Amniotic stem cell (primary cell): Measurements from ENCODE around the gene SRRM3.
"Not testable (repeated sequence)": the region's sequence is repeated elsewhere in the genome, so short reads cannot be mapped to it uniquely, and the experiment has no call there.

ENCODE experiments used
- DNase-seq: peaks from one replicate; lab custom pipeline; 2025; lab: John Stamatoyannopoulos, UW

Gene SRRM3

DNA sequence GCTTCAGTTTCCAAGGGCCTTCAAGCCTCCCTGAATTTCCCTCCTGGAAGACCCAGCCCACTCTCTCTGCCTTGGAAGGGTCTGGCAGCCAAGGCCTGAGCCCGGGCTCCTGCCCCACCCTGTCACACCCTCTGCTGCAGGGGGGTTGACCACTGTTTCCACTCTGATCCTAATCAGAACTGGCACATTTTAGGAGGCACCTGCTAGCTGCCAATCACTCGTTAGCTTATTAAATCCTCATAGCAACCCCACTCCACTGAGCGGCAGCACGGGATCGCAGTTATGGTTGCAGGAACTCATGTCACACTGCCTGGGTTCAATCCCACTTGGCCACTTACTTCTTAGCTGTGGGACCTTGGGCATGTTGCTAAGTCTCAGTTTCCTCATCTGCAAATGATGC lies 113.7 kb downstream of the SRRM3 start:
- no peak for DNase-seq

DNA sequence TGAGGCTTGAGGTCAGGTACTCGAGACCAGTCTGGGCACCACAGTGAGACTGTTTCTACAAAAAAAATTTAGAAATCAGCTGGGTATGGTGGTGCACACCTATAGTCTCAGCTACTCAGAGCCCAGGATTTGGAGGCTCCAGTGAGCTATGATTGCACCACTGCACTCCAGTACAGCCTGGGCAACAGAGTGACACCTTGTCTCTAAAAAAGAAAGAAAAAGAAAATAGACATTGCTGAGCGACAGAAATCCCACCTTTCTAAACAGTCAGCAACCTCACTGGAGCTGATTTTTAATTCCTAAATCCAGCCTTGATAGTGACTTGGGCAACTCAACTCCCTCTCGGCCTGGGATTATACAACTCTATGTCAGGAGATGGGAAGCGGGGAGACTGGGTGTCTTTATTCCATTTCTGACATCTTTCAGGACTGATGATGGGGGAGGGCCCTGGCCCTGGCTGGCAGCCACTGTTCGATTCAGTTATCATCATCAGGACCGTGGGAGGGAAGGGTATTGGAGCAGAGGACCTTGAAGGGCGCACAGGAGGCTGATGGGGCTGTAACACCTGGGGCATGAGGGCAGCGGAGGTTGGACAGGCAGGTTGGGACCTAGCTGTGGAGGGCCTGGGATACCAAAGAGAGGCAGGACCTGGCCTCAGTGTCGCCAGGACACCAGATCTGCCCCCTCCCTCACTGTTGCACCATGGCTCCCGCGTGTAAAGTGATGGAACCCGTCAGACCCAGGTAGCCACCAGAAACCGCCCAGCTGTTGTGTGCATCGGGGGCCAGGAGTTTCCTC lies 115.5 kb downstream of the SRRM3 start:
- no peak for DNase-seq

DNA sequence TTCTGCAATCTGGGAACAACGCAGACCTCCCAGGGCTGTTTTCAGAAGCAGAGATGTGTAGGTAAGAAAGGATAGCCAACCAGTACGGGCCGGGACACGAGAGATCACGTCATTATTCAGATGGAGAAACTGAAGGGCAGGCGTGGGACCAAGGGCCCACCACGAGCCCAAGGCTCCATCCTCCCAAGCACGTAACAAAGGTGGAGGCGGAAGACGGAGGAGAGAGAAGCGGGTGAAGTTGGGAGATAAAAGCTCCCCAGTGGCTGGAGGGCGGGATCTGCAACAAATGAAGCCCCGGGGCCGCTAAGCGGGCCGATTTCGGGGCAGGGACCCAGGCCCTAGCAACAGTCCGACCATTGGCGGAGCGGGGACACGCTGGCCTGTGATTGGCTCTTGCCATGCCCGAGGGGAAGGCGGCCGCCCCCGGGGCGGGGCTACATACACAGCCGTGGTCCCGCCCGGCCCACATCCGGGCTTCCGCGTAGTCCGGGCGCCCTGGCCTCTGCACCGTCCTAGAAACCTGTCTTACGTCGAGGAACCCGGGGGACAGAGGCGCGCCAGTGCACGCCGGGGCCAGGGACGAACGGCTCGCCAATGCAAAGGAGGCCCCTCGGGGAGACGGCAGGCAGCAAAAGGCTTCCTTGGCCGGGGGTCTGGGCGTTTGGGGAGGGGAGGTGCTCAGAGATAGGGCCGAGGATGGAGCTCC lies 116.2 kb downstream of the SRRM3 start:
- peak; percentile 92 for DNase-seq

DNA sequence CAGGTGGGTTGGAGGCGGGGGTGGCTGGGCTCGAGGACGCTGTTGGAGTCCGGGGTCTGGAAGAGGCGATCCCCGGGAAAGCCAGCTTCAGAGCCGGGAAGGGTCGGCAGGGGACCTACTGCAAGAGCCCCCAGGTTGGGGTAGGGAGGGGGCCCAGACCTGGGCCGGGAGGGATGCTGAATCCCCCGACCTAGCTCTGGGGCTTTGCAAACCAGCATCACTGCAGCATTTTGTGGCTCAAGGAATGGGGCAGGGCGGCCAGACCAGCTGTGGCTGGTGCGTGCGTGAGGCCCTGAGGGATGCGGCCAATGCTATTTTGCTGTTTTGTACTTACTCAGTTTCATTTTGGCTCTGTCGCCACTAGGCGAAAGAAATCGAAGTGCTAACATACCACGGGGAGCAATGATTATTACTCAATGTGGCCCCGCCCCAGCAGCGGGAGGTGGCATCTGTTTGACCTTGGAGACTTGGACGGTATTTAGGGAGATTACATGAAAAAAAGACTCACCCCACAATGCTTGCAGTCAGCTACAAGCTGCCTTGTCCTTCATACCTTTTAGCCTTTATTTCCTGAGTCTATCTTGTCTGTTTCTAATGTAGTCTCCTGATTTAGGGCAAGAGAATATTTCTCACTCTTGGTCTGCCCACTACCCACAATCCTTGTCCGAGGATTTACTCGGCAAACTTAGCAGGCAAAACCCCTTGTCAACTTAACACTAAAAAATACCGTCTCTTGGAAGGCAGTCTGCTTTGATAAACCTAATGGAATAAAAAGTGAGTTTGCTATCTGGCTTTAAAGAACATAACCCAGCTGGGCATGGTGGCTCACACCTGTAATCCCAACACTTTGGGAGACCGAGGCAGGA lies 117.0 kb downstream of the SRRM3 start:
- DNase-seq: peak; percentile 76

DNA sequence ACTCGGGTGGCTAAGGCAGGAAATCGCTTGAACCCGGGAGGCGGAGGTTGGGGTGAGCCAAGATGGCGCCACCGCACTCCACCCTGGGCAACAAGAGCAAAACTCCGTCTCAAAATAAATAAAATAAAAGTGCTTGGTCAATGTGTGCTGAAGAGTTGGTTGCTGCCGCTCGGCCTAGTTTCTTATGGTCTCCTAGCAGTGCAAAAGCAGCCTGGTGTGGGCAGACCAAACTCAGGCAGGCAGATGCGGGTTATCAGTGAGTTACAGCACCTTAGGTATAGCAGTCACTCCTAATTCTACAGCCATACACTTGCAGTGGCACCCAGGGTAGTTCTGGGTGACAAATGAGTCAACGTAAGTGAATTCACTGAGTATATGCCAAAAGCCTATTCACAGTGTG lies 123.4 kb downstream of the SRRM3 start:
- no peak for DNase-seq

DNA sequence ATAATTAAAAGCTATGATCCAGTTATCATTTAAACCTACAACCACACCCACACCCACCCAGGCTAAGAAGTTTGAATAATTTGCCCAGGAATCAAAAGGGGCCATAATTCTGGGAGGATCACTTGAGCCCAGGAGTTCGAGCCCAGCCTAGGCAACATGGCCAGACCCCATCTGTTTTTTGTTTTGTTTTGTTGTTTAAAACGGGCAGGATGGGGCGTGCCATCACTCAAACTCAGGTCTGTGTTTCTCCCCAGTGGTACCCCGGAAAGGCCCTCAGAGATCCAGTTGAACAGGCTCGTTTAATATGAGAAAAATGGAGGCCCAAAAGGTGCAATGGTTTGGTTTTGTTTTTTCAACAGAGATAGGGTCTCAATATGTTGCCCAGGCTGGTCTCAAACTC lies 124.1 kb downstream of the SRRM3 start:
- DNase-seq: no peak

DNA sequence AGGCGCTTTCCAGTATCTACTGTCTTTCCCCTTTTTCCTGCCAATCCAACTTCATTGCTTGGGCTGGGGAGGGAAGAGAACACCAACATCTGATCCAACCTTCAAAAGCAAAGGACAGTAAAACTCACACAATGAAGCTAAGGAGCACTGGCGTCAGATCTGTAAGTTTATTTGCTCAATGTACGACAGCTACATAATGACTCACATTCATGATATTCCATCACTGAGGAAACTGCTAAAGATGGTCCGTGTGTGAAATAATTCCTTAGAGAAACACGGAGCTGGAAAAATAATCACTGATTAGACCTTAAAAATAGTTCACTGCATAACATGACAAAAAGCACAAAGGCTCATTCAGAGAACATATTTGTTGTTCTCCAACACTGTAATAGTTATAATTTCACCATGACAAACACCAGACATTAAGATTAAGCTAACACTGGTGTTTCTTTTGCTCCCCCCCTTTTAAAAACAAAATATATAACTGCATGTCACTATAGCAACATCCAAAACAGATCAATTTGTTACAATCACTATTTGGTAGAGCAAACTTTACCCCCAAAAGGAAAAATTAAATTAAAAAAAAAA lies 125.0 kb downstream of the SRRM3 start:
- no peak for DNase-seq

DNA sequence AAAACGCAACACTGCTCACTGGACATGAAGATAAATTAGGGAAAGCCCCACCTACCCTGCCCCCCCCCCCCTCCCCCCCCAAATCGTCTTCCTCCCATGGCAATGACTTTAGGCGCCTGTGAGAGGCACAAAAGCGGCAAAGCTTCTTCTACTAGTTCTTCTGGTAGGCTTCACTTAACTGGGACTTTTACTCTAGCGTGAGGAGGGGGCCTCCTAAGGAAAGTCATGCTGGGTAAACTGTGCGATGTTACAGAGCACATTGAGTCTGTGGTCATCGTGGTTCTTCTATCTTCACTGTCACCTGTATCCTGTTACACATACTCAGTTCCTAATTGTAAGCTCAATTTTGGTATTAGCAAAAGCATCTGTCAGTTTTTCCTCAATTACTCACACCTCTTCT lies 125.9 kb downstream of the SRRM3 start:
- no peak for DNase-seq

DNA sequence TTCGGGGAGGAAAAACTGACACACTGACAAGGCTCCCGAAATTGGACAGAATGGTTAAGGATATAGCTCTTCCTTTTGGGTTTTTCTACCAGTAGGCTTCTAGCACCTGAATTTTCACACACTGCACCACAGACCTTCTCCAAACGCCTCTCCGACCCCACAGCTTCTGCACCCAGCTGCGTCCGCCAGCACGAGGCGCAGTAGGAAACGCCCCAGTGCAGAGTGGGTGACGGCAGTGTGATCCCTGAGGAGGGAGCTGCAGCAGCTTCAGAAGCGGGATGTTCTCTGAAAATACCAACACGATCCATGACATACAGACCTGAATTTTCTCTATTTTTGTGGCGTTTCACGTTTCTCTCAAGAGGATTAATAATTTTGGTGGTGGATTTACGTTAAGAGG lies 126.7 kb downstream of the SRRM3 start:
- DNase-seq: no peak

DNA sequence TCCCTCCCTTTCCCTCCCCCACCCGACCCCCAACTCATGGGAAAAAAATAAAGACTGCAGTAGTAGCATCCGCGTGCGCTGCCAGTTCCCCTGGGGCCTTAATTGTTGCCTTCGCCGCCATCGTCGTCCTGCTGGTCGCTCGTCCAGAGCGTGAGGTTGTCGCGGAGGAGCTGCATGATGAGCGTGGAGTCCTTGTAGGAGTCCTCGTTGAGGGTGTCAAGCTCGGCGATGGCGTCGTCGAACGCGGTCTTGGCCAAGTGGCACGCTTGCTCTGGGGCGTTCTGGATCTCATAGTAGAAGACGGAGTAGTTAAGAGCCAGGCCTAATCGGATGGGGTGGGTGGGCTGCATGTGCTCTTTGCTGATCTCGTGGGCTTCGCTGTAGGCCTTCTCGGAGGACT lies 127.8 kb downstream of the SRRM3 start:
- no peak for DNase-seq

DNA sequence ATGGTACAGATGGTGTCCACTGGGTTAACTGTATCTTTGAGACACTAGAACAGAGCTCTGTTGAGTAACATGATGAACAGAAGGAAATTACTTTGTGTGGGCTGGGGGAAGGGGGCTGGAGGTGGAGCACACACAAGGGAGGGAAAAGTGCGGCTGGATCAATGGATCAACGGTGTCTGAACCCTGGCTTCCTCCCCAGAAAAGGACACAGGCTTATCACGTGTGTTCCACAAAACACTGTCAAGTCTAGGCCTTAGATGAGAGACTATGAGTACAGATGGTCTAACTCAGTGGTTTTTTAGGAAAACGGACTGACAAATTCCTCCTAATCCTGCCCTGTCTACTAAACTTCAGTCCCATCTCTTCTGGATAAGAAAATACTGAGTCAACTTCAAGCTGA lies 128.6 kb downstream of the SRRM3 start:
- no peak for DNase-seq

DNA sequence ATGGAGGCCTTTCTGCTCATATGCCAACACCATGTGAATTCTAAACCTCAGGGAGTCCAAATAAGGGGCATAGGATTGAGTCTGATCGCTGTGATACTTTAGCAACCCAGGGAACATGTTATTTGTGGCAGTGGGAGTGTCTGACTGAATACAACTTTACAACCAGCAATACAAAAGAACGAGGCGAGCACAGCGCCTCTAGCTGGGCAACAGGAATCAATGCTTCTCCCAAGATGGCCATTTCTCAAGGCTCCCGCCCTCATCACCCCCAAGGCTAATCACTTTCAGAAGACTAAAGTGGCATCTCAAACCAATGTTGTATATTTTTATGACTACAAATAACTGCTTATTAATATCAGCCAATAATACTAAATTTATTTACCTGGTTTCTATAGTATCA lies 129.0 kb downstream of the SRRM3 start:
- DNase-seq: no peak

DNA sequence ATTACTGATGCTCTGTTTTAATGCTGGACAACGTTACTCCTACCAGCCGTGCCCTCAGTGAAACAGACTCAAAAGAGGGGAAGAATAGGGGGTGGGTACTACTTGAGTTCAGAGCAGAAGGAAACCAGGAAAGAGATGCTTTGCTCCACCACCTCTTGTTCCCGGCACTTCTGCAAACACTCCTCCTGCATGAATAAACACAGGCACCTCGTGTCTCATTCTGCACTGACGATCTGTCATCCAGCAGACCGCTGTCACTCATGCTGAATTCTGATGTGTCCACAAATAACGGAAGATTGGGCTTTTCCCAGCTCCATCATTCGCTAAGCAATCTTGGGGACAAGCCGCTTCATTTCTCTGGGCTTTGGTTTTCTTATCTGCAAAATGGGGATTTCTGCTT lies 130.4 kb downstream of the SRRM3 start:
- no peak for DNase-seq

DNA sequence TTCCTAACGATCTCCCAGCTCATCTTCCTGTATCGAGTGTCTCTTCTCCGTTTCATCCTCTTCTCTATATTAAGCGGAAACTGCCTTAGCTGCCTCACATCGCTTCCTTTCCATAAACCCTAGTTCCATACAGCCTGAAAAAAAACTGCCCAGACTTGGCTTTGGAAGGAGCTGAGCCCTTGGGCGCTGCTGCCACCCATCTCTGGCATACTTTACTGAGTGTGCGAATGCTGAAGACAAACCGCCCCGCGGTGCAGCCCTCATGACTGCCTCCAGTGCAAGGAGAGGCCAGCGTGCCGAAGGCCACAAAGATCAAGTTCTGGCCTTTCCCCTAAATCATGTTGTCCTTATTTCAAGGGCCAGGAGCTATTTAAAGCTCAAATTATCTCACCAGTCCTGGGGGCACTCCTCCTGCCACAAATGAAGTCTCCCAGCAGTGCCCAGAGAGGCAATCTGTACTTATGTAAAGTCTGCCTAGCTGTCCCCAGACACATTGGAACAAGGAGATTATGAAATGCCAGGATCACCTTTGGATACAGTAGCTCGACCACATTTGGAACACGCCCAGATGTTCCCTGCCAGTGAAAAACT lies 131.9 kb downstream of the SRRM3 start:
- DNase-seq: no peak

DNA sequence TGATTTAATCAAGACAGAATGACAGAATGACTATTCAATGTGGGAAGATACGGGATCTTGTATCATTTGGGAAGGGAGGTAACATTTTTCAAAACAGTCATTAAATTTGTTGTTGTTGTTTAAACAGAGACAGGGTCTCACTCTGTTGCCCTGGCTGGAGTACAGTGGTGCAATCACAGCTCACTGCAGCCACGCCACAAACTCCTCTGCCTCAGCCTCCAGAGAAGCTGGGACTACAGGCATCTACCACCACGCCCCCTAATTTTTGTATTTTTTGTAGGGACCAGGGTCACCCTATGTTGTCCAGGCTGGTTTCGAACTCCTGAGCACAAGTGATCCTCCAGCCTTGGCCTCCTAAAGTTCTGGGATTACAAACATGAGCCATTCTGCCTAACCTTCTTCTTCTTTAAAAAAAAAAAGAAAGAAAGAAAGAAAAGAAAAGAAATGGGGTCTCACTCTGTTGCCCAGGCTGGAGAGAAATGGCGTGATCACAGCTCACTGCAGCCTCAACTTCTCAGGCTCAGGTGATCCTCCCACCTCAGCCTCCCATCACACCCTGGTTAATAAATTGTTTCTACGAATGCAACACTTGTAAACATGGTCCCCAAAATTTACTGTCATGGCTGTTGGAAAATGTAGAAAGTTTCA lies 132.7 kb downstream of the SRRM3 start:
- no peak for DNase-seq

DNA sequence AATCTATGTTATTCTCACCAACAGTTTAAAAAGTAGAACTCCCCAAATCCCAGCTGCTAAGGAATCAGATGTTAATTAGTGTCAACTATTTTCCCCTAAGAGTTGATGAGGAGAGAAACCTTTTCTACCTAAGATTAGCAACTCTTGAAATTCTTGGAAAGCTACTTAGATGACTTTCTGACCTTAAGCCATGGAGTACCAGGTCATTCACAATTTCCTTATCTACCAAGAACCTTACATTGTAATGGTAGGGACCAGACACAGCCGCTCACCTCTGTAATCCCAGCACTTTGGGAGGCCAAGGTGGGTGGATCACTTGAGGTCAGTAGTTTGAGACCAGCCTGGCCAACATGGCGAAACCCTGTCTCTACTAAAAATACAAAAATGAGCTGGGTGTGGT lies 133.7 kb downstream of the SRRM3 start:
- not testable (repeated sequence) for DNase-seq

DNA sequence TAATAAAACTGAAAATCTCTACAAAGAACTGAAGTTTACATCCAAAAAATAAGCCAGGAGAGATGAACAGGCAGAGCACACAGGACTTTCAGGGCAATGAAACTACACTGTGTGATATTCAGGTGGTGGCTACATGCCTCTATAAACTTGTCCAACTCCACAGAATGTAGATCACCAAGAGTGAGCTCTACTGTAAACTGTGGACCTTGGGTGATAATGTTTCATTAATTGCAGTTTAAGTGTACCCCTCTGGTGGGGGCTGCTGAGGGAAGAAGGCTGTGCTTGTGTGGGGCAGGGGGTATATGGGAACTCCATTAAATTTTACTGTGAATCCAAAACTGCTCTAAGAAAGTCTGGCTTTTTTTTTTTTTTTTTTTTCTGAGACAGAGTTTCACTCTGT lies 134.4 kb downstream of the SRRM3 start:
- no peak for DNase-seq
